Measurements from ENCODE around the gene C17orf113. TPM values are rescaled to one million over a fixed set of nuclear protein-coding genes. Genes with fewer than 3 reads are reported as not detected.

The C17orf113 gene
- total RNA-seq, 1 experiment from 2014 or later = 2.3 TPM

DNA sequence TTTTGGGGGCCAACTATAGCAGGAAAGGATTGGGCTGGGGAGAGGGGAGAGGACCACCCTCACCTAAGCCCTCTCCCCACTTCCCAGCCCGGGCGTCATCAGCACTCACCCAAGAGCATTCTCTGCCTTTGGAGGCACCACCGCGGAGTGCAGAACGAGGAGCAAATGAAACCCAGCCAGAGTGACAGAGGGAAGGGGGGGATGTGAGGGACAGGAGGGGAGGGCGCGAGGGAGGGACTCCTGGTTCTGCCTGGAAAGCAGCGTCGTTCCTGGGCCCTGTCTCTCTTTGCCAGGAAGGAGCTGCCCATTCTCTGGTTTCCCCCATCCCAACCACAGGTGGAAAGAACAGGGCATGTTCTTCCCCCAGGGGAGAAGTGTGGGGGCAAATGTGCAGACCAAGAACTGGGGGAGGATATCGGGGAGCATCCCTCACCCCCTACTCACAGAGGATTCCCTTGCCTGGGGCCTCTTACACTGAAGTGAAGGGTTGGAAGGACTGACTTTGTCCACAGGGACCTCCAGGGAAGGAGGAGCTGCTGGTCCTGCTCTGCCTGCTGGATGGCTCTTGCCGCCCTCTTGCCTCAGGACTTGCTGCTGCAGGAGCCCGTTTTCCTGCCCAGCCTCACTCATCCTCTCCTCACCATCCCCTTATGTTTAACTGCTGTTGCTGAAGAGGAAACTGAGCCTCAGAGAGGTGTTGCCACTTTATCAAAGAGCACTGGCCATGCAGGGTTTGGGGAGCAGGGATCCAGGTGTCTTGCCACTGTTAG is 3.5 kb upstream of the C17orf113 start:
- TF ChIP-seq EGR1 (IDR thresholded peaks at IDR 0.05; ENCODE audit: low read depth) (no peak), RAD21 (IDR thresholded peaks at IDR 0.05; ENCODE audit: low read depth) (no peak), CEBPB (IDR thresholded peaks at IDR 0.05; ENCODE audit: low read depth) (no peak), TCF7L2 (IDR thresholded peaks at IDR 0.05; ENCODE audit: borderline replicate concordance, extremely low read depth, insufficient read depth, insufficient read length) (no peak), FOSL1 (IDR thresholded peaks at IDR 0.05; ENCODE audit: low read depth) (no peak), EZH2 (IDR thresholded peaks at IDR 0.05) (no peak), EZH2phosphoT487 (IDR thresholded peaks at IDR 0.05; ENCODE audit: borderline replicate concordance) (no peak), SIN3A (IDR thresholded peaks at IDR 0.05; ENCODE audit: low read depth) (no peak), ZFX (IDR thresholded peaks at IDR 0.05) (no peak)
- TF ChIP-seq, protein P1, sequence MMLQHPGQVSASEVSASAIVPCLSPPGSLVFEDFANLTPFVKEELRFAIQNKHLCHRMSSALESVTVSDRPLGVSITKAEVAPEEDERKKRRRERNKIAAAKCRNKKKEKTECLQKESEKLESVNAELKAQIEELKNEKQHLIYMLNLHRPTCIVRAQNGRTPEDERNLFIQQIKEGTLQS (IDR thresholded peaks at IDR 0.05) = no peak
- ChIA-PET CTCF (interaction anchor here (1.2 kb wide), 1 partner anchor 14 kb away, joined by 3 read pairs; no protein-coding TSS in a partner anchor), POLR2A (interaction anchor here (1.3 to 1.4 kb wide), 2 partner anchors 53 to 88 kb away, joined by 3 to 4 read pairs; no protein-coding TSS in a partner anchor), RAD21 (ENCODE audit: low non-redundant PET in 1 of 2, low total read pairs in 2 of 2, uncharacterized antibody in 2 of 2, unreplicated experiment in 2 of 2) (no interaction called here)
- peaks cover 19 to 38% of the 10 kb centered on the region in 2 experiments for H3K4me1 ChIP-seq (ENCODE audit: control insufficient read depth in 1 of 2, insufficient read depth in 2 of 2, low read length in 2 of 2)
- no peak overlapping the region for H3K27ac ChIP-seq (ENCODE audit: low read depth, low read length)
- H3K27me3 ChIP-seq (ENCODE audit: insufficient read depth, low read length) = peaks cover 11% of the 10 kb centered on the region; the same call in 1 of the 2 replicates
- no peak overlapping the region for H3K4me3 ChIP-seq (replicated peaks in 1 of 2; ENCODE audit: low read depth in 1 of 2, low read length in 2 of 2)
- no peaks in the 10 kb centered on the region for H4K20me1 ChIP-seq (ENCODE audit: insufficient read depth)
- intact Hi-C loops (cut with micrococcal nuclease) = no loop called here
- H2AFZ ChIP-seq (ENCODE audit: low read depth, low read length, poor library complexity, severe bottlenecking) = no peak overlapping the region
- no TSS peak for BruUV-seq (replicated peaks)
- no peaks in the 10 kb centered on the region for H3K9me3 ChIP-seq (ENCODE audit: control insufficient read depth in 1 of 2, insufficient read depth in 1 of 2, low read depth in 1 of 2, low read length in 2 of 2)
- H3K9me2 ChIP-seq (ENCODE audit: insufficient read depth) = no peaks in the 10 kb centered on the region
- H3K79me2 ChIP-seq (ENCODE audit: insufficient read depth, low read length) = no peaks in the 10 kb centered on the region
- H3K4me2 ChIP-seq (ENCODE audit: low read length) = no peak overlapping the region
- H3K9ac ChIP-seq (ENCODE audit: low read length) = no peak overlapping the region
- DNase-seq (ENCODE audit: low read depth, low spot score) (no peak), ATAC-seq (no peak)
- no peaks in the 10 kb centered on the region for H3K36me3 ChIP-seq (ENCODE audit: control insufficient read depth in 1 of 2, insufficient read depth in 2 of 2, low read length in 2 of 2)

Measured in HCT116 (cell line).